GM19397 (cell line): ENCODE measurements around the gene FRG2C.
"Not testable (repeated sequence)": the region's sequence is repeated elsewhere in the genome, so short reads cannot be mapped to it uniquely, and the experiment has no call there.

Source experiments
- ATAC-seq: cut with Tn5 transposase; IDR thresholded peaks from one replicate; pipeline ENCODE4 v1.9.1; 2021; ENCODE audit warnings: mild to moderate bottlenecking, moderate library complexity; ENCODE audit not compliant: unreplicated experiment

Gene FRG2C

DNA sequence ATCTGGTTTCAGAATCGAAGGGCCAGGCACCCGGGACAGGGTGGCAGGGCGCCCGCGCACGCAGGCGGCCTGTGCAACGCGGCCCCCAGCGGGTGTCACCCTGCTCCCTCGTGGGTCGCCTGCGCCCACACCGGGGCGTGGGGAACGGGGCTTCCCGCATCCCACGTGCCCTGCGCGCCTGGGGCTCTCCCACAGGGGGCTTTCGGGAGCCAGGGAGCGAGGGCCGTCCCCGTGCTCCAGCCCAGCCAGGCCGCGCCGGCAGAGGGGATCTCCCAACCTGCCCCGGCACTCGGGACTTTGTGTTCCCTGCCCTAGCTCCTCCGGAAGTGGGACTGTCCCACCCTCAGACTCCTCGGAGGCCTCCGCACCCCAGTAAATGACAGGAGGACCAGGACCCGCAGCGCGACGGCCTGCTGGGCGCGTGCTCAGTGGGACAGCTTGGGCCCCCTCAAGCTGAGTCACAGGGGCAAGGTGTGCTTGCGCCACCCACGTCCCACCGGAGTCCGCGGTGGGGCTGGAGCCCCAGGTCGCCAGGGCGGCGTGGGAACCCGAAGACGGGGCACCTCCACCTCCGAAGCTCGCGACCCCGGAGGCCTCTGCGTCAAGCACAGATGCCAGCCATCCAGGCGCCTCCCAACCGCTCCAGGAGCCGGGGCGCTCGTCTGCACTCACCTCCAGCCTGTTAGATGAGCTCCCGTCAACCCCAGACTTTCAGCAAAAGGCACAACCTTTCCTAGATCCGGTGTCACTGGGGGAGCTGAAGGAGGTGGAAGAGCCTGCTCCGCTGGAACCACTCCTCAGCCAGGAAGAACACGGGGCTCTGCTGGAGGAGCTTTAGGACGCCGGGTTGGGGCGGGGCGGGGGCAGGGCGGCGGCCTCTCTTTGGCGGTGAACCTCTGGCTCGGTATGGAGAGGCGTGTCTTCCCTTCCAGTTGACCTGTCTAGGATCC lies 5.5 kb downstream of the FRG2C start:
- ATAC-seq, result peak; percentile 44

GRCh38 chr3:75670298-75671286 lies 6.5 kb downstream of the FRG2C start:
- ATAC-seq, result not testable (repeated sequence)

DNA sequence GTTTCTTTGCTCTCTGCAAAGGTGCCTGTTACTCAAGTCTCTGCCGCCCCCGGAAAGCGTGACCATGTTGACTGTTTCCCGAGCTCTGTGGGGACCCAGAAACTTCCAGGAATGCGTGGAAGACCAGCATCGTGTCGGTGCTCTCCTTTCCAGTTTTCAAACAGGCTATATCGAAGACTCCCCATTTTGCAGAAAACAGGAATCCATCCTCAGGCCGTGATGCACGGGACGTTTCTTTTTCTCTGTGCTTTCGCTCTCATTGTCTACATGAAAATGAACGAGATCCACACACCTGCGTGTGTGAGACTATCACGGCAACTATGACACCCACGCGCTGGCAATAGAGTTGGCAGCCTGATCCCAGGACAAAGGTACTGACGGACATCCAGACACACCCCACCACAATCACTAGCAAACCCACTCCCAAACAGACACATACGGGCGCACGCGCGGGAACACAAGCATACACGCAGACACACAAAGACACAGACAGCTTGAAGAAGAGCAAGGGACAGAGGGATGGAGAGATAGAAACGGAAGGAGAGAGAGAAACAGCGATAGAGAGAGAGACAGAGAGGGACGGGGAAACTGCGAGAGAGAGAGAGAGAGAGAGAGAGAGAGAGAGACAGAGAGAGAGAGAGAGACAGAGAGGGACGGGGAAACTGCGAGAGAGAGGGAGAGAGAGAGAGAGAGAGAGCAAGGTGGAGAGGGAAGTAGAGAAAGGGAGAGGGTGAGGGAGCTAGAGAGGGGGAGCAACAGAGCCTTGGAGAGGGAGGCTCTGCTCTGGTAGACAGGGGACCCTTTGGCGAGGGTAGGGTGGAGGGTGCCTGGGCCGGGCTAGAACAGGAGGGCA lies 7.4 kb downstream of the FRG2C start:
- ATAC-seq, result not testable (repeated sequence)

- not testable (repeated sequence) for ATAC-seq
Measured at GRCh38 chr3:75672140-75672775, 8.1 kb downstream of the FRG2C start.

DNA sequence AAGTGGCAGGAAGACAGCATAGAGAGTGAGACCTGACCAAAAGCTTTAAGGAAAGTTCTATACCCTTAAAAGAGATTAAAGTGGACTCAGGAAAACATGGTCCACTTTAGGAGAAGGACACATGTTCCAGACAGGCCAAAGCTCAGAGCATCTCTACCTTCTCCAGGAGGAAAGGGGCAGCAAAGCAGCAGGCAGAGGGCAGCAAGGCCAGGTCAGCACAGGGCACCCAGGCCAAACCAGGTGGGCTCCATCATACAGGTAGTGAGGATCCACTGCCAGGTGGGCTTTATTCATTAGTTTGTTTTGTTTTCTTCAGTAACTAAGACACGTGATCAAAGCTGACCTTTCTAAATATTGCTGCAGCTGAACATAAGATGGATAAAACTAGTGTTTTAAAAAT lies 19.8 kb downstream of the FRG2C start:
- ATAC-seq, result not testable (repeated sequence)

DNA sequence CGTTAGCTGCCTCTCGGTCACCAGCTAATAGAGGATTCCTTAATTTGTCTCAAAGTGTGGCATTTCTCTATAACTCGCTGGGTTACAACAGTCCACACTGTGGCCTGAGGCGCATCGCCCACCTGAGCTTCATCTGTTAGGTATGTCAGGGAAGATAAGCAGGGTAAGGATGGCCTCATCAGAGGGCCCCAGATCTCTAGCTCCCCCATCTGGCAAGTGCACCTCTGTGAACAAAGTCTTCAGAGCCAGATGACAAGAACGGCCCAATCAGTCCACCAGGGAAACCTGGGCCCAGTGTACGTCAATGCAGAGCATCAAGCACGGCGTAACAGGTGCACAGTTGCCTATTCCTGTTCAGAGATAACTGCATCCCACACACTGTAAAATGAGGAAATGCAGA lies 23.2 kb downstream of the FRG2C start:
- no peak for ATAC-seq

GRCh38 chr3:75692061-75692460 lies 27.9 kb downstream of the FRG2C start:
- ATAC-seq, result no peak
